Activated CD4-positive, alpha-beta T cell treated with anti-CD3 and anti-CD28 coated beads, Interleukin-2, amount 10 ng/mL, durations not matched to agents 24 days and 14 days (primary cell): ENCODE measurements around the gene PTPRT. TPM values are rescaled to one million over a fixed set of nuclear protein-coding genes. Genes with fewer than 3 reads are reported as not detected.
A peak's percentile ranks its signal among the peaks of the same experiment; 100 is the strongest.

Experiments
- DNase-seq: peaks from one replicate; pipeline ENCODE4 v3.0.0; 2022
- H3K27ac Mint-ChIP-seq: one replicate; pipeline ENCODE4 v1.8.0; 2022; ENCODE audit warnings: mild to moderate bottlenecking, mixed read lengths
- H3K27me3 Mint-ChIP-seq: one replicate; pipeline ENCODE4 v1.8.0; 2022; ENCODE audit warnings: mixed read lengths
- H3K36me3 Mint-ChIP-seq: one replicate; pipeline ENCODE4 v1.8.0; 2022; ENCODE audit warnings: low read depth, mild to moderate bottlenecking, mixed read lengths
- H3K4me1 Mint-ChIP-seq: one replicate; pipeline ENCODE4 v1.8.0; 2021; ENCODE audit warnings: mixed read lengths
- H3K4me3 Mint-ChIP-seq: one replicate; pipeline ENCODE4 v1.8.0; 2022; ENCODE audit warnings: mild to moderate bottlenecking, moderate library complexity, mixed read lengths
- H3K9me3 Mint-ChIP-seq: one replicate; pipeline ENCODE4 v1.8.0; 2021; ENCODE audit warnings: mixed read lengths
- intact Hi-C: fragments of 100-400 bp; cut with micrococcal nuclease; formaldehyde crosslinking; loops from one replicate; pipeline ENCODE4 v1.15.1; 2023
- total RNA-seq: library from RNA; stranded (reverse); gene quantifications from 2 replicates; pipeline ENCODE4 v1.2.3, GENCODE V29; 2022

The PTPRT gene
- total RNA-seq, 1 donor from 2014 or later = not detected

DNA sequence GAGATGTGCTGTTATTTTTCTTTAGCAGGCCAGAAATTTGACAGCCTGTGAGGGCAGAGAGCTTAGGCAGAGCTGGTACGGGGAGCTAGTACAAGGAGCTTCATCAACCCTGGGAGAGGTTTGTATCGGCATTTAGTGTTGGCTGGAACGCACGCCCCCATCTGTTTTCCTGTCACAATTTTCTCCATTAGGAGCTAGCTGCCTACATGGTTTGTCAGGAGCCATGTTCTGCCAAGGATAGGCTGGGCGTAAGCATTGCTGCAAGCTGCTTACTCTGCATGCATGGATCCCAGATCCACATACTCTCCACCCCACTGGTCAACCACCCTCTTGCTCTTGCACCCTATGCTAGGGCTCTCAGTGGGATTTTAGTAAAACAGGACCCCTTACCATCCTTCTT is 1122.5 kb downstream of the PTPRT start:
- intact Hi-C loops = no loop called here

DNA sequence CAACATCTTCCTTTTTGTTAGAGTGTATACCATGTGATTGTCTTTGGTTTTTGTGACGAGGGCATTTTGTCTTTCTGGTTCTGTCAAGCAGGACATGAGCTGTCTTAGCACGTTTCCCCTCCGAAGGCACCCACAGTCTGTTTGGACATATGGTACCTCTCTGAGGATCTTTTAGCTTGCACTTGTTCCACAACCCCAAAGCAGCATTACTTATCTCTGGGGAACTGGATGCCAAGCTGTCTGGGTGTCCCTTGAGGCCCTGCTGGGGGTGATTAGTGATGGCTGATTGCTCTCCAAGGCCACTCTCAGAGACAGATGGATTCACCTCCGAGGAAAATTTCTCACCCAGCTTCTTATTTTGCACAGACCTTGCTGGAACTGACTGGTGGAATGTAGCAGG is 1126.6 kb downstream of the PTPRT start:
- Mint-ChIP-seq H3K9me3 (no peaks in the 10 kb centered on the region), H3K27me3 (peaks cover 2% of the 10 kb centered on the region), H3K36me3 (no peaks in the 10 kb centered on the region), H3K27ac (no peak overlapping the region), H3K4me1 (no peaks in the 10 kb centered on the region), H3K4me3 (no peak overlapping the region)
- intact Hi-C loops = no loop called here
- no peak for DNase-seq

More for the DNA sequence above, 1122.5 kb downstream of the PTPRT start:
- H3K27ac Mint-ChIP-seq = no peak overlapping the region
- no peak for DNase-seq
- H3K4me3 Mint-ChIP-seq = no peak overlapping the region
- no peaks in the 10 kb centered on the region for H3K4me1 Mint-ChIP-seq
- peaks cover 2% of the 10 kb centered on the region for H3K27me3 Mint-ChIP-seq
- H3K9me3 Mint-ChIP-seq = no peaks in the 10 kb centered on the region
- H3K36me3 Mint-ChIP-seq = no peaks in the 10 kb centered on the region

DNA sequence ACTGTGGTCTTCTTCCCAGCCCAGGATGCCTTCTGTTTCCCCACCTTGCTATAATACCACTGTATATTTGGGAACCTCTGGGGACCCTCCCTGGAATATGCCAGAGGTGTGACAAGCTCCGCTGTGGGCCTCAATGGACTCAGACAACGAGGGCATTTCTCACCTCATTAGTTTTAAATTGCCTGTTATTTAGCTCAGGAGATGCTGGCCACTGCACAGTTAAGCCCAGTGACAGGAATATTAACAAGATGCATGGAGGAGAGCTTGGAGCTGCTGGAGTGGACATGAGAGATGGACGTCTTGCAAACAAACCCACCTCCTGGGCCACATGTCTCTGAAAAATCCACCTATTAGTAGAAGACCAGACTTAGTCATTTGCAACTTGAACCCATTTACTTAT is 1136.4 kb downstream of the PTPRT start:
- intact Hi-C loops = no loop called here
- Mint-ChIP-seq H3K27me3 (no peaks in the 10 kb centered on the region), H3K4me3 (no peak overlapping the region), H3K27ac (no peak overlapping the region), H3K4me1 (no peaks in the 10 kb centered on the region), H3K9me3 (no peaks in the 10 kb centered on the region), H3K36me3 (no peaks in the 10 kb centered on the region)
- no peak for DNase-seq

- Mint-ChIP-seq H3K36me3 (no peaks in the 10 kb centered on the region), H3K4me3 (no peak overlapping the region), H3K9me3 (no peaks in the 10 kb centered on the region), H3K27me3 (no peaks in the 10 kb centered on the region), H3K4me1 (no peaks in the 10 kb centered on the region), H3K27ac (no peak overlapping the region)
- no peak for DNase-seq
- intact Hi-C loops = no loop called here
These were observed 1137.8 kb downstream of the PTPRT start for GRCh38 chr20:42051921-42052320.

- Mint-ChIP-seq H3K4me1 (no peaks in the 10 kb centered on the region), H3K36me3 (no peaks in the 10 kb centered on the region), H3K27ac (no peak overlapping the region), H3K27me3 (no peaks in the 10 kb centered on the region), H3K9me3 (no peaks in the 10 kb centered on the region), H3K4me3 (no peak overlapping the region)
- no peak for DNase-seq
- intact Hi-C loops = no loop called here
These were observed 1143.2 kb downstream of the PTPRT start for GRCh38 chr20:42046371-42047085.

- intact Hi-C loops = no loop called here
- H3K36me3 Mint-ChIP-seq = no peaks in the 10 kb centered on the region
- H3K4me1 Mint-ChIP-seq = no peaks in the 10 kb centered on the region
- no peak overlapping the region for H3K4me3 Mint-ChIP-seq
- H3K27me3 Mint-ChIP-seq = no peaks in the 10 kb centered on the region
- no peak overlapping the region for H3K27ac Mint-ChIP-seq
- DNase-seq = no peak
- H3K9me3 Mint-ChIP-seq = no peaks in the 10 kb centered on the region
These were observed 1145.8 kb downstream of the PTPRT start for GRCh38 chr20:42043921-42044320.

- H3K27ac Mint-ChIP-seq = no peak overlapping the region
- H3K4me3 Mint-ChIP-seq = no peak overlapping the region
- no peaks in the 10 kb centered on the region for H3K36me3 Mint-ChIP-seq
- DNase-seq = no peak
- no peaks in the 10 kb centered on the region for H3K27me3 Mint-ChIP-seq
- intact Hi-C loops = no loop called here
- no peaks in the 10 kb centered on the region for H3K9me3 Mint-ChIP-seq
- no peaks in the 10 kb centered on the region for H3K4me1 Mint-ChIP-seq
These were observed 1148.6 kb downstream of the PTPRT start for GRCh38 chr20:42041000-42041565.

DNA sequence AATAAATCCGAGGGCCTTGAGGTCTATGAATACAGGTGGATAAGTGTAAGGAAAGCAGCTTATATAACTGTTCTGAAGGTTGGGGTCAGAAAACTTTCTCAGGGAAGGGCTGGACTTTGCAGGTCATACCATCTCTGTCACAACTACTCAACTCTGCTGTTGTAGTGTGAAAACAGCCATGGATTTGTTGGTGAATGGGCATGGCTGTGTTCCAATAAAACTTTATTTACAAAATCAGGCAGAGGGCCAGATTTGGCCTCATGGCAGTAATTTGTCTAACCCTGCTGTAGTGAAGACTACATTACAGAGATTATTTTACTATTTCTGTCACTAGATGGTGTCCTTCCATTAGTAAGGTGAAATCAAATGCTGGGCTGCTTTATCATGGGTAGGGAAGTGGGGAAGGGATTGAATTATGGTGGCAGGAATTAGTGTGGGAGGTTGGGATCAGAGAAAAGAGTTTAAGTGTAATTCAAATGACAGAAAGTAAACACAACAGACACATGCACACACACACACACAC is 1161.9 kb downstream of the PTPRT start:
- no peak overlapping the region for H3K27ac Mint-ChIP-seq
- no peaks in the 10 kb centered on the region for H3K4me1 Mint-ChIP-seq
- H3K36me3 Mint-ChIP-seq = no peaks in the 10 kb centered on the region
- no peaks in the 10 kb centered on the region for H3K9me3 Mint-ChIP-seq
- intact Hi-C loops = no loop called here
- no peak overlapping the region for H3K4me3 Mint-ChIP-seq
- no peaks in the 10 kb centered on the region for H3K27me3 Mint-ChIP-seq
- DNase-seq = no peak

DNA sequence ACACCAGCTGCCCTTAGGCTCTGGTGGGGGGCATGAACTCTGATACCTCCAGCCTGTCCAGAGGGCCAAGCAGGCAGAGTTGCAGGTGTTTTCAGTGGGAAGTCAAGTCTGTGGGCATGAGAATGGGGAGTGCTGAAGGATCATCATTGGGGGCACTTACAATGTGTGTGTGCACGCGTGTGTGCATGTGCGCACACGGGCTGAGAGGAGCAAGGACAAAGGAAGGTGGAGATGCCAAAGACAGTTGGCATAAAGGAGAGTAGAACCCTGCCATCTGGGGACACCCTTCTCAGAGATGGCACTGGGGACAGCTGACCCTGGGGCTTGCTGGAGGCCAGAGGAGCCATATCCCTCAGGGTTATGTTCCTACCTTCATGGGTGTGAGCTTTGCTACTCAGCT is 1163.1 kb downstream of the PTPRT start:
- Mint-ChIP-seq H3K4me1 (no peaks in the 10 kb centered on the region), H3K4me3 (no peak overlapping the region), H3K27me3 (no peaks in the 10 kb centered on the region), H3K9me3 (no peaks in the 10 kb centered on the region), H3K27ac (no peak overlapping the region), H3K36me3 (no peaks in the 10 kb centered on the region)
- no peak for DNase-seq
- intact Hi-C loops = no loop called here

GRCh38 chr20:42024653-42025052 is 1165.1 kb downstream of the PTPRT start:
- DNase-seq = peak; percentile 55
- Mint-ChIP-seq H3K9me3 (no peaks in the 10 kb centered on the region), H3K4me1 (no peaks in the 10 kb centered on the region), H3K27ac (no peak overlapping the region), H3K4me3 (no peak overlapping the region), H3K36me3 (no peaks in the 10 kb centered on the region), H3K27me3 (no peaks in the 10 kb centered on the region)
- intact Hi-C loops = no loop called here
